ACC112 (cell line): ENCODE data around the gene PREX1.

Experiments used
- H2AFZ ChIP-seq: fragments of 200-600 bp; sonication (generic); one replicate; pipeline ENCODE4 v1.6.0; 2017; ENCODE audit warnings: antibody characterized with exemption, low read length; ENCODE audit not compliant: unreplicated experiment
- H3K27ac ChIP-seq: fragments of 200-600 bp; sonication (generic); 2 replicates; pipeline ENCODE4 v1.5.1; 2014; ENCODE audit warnings: low read depth, mild to moderate bottlenecking, antibody characterized with exemption, low read length, moderate library complexity
- H3K27me3 ChIP-seq: fragments of 200-600 bp; sonication (generic); 2 replicates; pipeline ENCODE4 v1.6.1; 2014; ENCODE audit warnings: mild to moderate bottlenecking, antibody characterized with exemption, low read length, moderate library complexity, mixed read lengths; ENCODE audit not compliant: insufficient read depth
- H3K36me3 ChIP-seq: fragments of 200-600 bp; sonication (generic); 2 replicates; pipeline ENCODE4 v1.6.1; 2016; ENCODE audit warnings: mild to moderate bottlenecking, antibody characterized with exemption, low read length, moderate library complexity, mixed read lengths; ENCODE audit not compliant: insufficient read depth
- H3K4me1 ChIP-seq: fragments of 200-600 bp; sonication (generic); one replicate; pipeline ENCODE4 v1.6.1; 2016; ENCODE audit warnings: low read length, mixed read lengths; ENCODE audit not compliant: insufficient read depth, unreplicated experiment, control insufficient read depth
- H3K4me3 ChIP-seq: fragments of 200-600 bp; sonication (generic); 2 replicates; pipeline ENCODE4 v1.5.1; 2014; ENCODE audit warnings: mild to moderate bottlenecking, low read depth, low read length
- H3K79me2 ChIP-seq: fragments of 200-600 bp; sonication (generic); one replicate; pipeline ENCODE4 v1.6.0; 2016; ENCODE audit warnings: low read length; ENCODE audit not compliant: control insufficient read depth, unreplicated experiment, insufficient read depth

The PREX1 gene

GRCh38 chr20:48652961-48653705 lies 174.7 kb downstream of the PREX1 start:
- no peak overlapping the region for H2AFZ ChIP-seq
- H3K4me1 ChIP-seq, result no peaks in the 10 kb centered on the region
- no peak overlapping the region for H3K4me3 ChIP-seq
- H3K79me2 ChIP-seq, result no peaks in the 10 kb centered on the region
- H3K36me3 ChIP-seq, result 0 out of 2 replicates have a peak, but pooled peaks cover 5% of the 10 kb centered on the region
- H3K27ac ChIP-seq, result no peak overlapping the region
- no peaks in the 10 kb centered on the region for H3K27me3 ChIP-seq

- H3K4me3 ChIP-seq, result no peak overlapping the region
- no peaks in the 10 kb centered on the region for H3K4me1 ChIP-seq
- no peaks in the 10 kb centered on the region for H3K79me2 ChIP-seq
- no peak overlapping the region for H3K27ac ChIP-seq
- H2AFZ ChIP-seq, result no peak overlapping the region
- H3K27me3 ChIP-seq, result no peaks in the 10 kb centered on the region
- 0 out of 2 replicates have a peak, but pooled peaks cover 5% of the 10 kb centered on the region for H3K36me3 ChIP-seq
Observed at GRCh38 chr20:48651960-48652359, 175.8 kb downstream of the PREX1 start.

GRCh38 chr20:48651271-48651670 lies 176.5 kb downstream of the PREX1 start:
- H3K79me2 ChIP-seq, result no peaks in the 10 kb centered on the region
- no peak overlapping the region for H3K27ac ChIP-seq
- H3K4me3 ChIP-seq, result no peak overlapping the region
- no peaks in the 10 kb centered on the region for H3K27me3 ChIP-seq
- H2AFZ ChIP-seq, result no peak overlapping the region
- H3K36me3 ChIP-seq, result 0 out of 2 replicates have a peak, but pooled peaks cover 5% of the 10 kb centered on the region
- no peaks in the 10 kb centered on the region for H3K4me1 ChIP-seq

- no peaks in the 10 kb centered on the region for H3K4me1 ChIP-seq
- no peaks in the 10 kb centered on the region for H3K79me2 ChIP-seq
- no peak overlapping the region for H2AFZ ChIP-seq
- no peak overlapping the region for H3K27ac ChIP-seq
- no peaks in the 10 kb centered on the region for H3K27me3 ChIP-seq
- H3K4me3 ChIP-seq, result no peak overlapping the region
- 0 out of 2 replicates have a peak, but pooled peaks cover 5% of the 10 kb centered on the region for H3K36me3 ChIP-seq
Observed at GRCh38 chr20:48649868-48650267, 177.9 kb downstream of the PREX1 start.

GRCh38 chr20:48649104-48649626 lies 178.6 kb downstream of the PREX1 start:
- H3K4me1 ChIP-seq, result no peaks in the 10 kb centered on the region
- 0 out of 2 replicates have a peak, but pooled peaks cover 5% of the 10 kb centered on the region for H3K36me3 ChIP-seq
- no peak overlapping the region for H3K4me3 ChIP-seq
- no peaks in the 10 kb centered on the region for H3K79me2 ChIP-seq
- no peak overlapping the region for H2AFZ ChIP-seq
- no peak overlapping the region for H3K27ac ChIP-seq
- H3K27me3 ChIP-seq, result no peaks in the 10 kb centered on the region

GRCh38 chr20:48648482-48649051 lies 179.2 kb downstream of the PREX1 start:
- Histone ChIP-seq H3K4me3 (no peak overlapping the region), H3K27me3 (no peaks in the 10 kb centered on the region), H3K79me2 (no peaks in the 10 kb centered on the region), H2AFZ (no peak overlapping the region), H3K27ac (no peak overlapping the region), H3K4me1 (no peaks in the 10 kb centered on the region), H3K36me3 (0 out of 2 replicates have a peak, but pooled peaks cover 5% of the 10 kb centered on the region)

GRCh38 chr20:48647858-48648257 lies 179.9 kb downstream of the PREX1 start:
- 0 out of 2 replicates have a peak, but pooled peaks cover 5% of the 10 kb centered on the region for H3K36me3 ChIP-seq

GRCh38 chr20:48645666-48646065 lies 182.1 kb downstream of the PREX1 start:
- H2AFZ ChIP-seq, result no peak overlapping the region
- 0 out of 2 replicates have a peak, but pooled peaks cover 5% of the 10 kb centered on the region for H3K36me3 ChIP-seq
- no peaks in the 10 kb centered on the region for H3K79me2 ChIP-seq
- H3K4me1 ChIP-seq, result no peaks in the 10 kb centered on the region
- no peaks in the 10 kb centered on the region for H3K27me3 ChIP-seq
- H3K4me3 ChIP-seq, result no peak overlapping the region
- H3K27ac ChIP-seq, result no peak overlapping the region

More at GRCh38 chr20:48647858-48648257, 179.9 kb downstream of the PREX1 start:
- no peaks in the 10 kb centered on the region for H3K4me1 ChIP-seq
- H3K27ac ChIP-seq, result no peak overlapping the region
- H2AFZ ChIP-seq, result no peak overlapping the region
- H3K79me2 ChIP-seq, result no peaks in the 10 kb centered on the region
- H3K4me3 ChIP-seq, result no peak overlapping the region
- no peaks in the 10 kb centered on the region for H3K27me3 ChIP-seq

- H3K27ac ChIP-seq, result no peak overlapping the region
- no peaks in the 10 kb centered on the region for H3K27me3 ChIP-seq
- no peaks in the 10 kb centered on the region for H3K36me3 ChIP-seq
- H3K4me3 ChIP-seq, result no peak overlapping the region
- H3K4me1 ChIP-seq, result no peaks in the 10 kb centered on the region
- H2AFZ ChIP-seq, result no peak overlapping the region
- H3K79me2 ChIP-seq, result no peaks in the 10 kb centered on the region
Observed at GRCh38 chr20:48644286-48644828, 183.4 kb downstream of the PREX1 start.

GRCh38 chr20:48642105-48642880 lies 185.5 kb downstream of the PREX1 start:
- peaks cover 10% of the 10 kb centered on the region for H3K4me1 ChIP-seq
- H3K36me3 ChIP-seq, result no peaks in the 10 kb centered on the region
- H3K27ac ChIP-seq, result no peak overlapping the region
- no peaks in the 10 kb centered on the region for H3K79me2 ChIP-seq
- no peaks in the 10 kb centered on the region for H3K27me3 ChIP-seq
- H3K4me3 ChIP-seq, result no peak overlapping the region
- no peak overlapping the region for H2AFZ ChIP-seq
